Sigmoid colon (tissue), 4 donors: ENCODE data around the gene RNF157.

Experiments used
- POLR2A ChIP-seq, 2 donors: fragments of 450-650 bp; IDR thresholded peaks; one replicate each; pipeline ENCODE4 v1.6.1; 2016; ENCODE audit warnings: antibody characterized with exemption in 2 of 2, mild to moderate bottlenecking in 2 of 2, moderate library complexity in 2 of 2
- POLR2AphosphoS5 ChIP-seq, 4 donors: sonication (generic); formaldehyde crosslinking; IDR thresholded peaks; one replicate each; pipeline ENCODE4 v1.6.1; 2017; ENCODE audit warnings: antibody characterized with exemption in 4 of 4
- TF ChIP-seq, protein P1 (sequence below), 4 experiments: fragments of 450-650 bp in 3 of 4; fragments of 200-600 bp in 1 of 4; IDR thresholded peaks; one replicate each; pipeline ENCODE4 v1.5.1; 2016 to 2019; ENCODE audit warnings: antibody characterized with exemption in 4 of 4, mild to moderate bottlenecking in 3 of 4, moderate library complexity in 2 of 4

DNA sequence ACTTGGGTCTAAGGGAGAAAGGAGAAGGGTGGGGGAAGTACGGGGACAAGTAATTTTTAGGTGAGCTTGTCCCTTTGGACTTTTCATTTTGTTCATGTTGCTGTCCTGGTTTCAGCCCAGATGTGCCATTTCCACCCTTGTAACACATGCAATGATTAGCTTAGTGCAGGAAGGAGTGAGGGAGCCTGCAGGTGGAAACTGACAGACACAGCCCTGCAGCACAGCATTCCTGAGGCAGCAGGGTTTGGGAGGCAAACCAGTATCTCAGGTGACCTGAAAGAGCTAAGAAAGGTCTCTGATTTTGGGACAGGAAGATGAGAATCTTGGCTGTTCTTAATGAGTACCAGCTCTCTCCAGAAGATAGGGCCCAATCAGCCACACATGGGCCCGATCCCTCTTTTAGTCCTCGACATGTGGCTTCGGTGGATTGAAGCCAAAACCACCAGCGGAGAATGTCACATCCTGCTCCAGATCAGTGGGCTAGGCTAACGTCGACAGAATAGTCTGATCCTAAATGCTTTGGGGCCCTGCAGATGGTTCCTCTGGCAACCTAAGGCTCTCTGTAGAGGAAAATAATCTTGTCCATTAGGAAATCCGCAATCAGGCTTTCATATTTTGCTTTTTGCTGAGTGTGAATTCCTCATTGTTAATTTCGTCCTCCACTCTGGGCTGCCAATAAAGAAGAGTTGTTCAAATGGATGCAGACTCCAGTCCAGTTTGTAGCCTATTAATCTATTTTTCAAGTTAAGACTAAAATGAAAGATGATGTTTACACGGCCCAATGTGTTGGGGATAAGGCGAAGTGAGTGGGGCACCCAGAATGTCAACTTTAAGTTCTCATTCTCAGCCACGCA, 3.8 kb upstream of the RNF157 start:
- TF ChIP-seq, protein P1, sequence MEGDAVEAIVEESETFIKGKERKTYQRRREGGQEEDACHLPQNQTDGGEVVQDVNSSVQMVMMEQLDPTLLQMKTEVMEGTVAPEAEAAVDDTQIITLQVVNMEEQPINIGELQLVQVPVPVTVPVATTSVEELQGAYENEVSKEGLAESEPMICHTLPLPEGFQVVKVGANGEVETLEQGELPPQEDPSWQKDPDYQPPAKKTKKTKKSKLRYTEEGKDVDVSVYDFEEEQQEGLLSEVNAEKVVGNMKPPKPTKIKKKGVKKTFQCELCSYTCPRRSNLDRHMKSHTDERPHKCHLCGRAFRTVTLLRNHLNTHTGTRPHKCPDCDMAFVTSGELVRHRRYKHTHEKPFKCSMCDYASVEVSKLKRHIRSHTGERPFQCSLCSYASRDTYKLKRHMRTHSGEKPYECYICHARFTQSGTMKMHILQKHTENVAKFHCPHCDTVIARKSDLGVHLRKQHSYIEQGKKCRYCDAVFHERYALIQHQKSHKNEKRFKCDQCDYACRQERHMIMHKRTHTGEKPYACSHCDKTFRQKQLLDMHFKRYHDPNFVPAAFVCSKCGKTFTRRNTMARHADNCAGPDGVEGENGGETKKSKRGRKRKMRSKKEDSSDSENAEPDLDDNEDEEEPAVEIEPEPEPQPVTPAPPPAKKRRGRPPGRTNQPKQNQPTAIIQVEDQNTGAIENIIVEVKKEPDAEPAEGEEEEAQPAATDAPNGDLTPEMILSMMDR (IDR thresholded peaks at IDR 0.05), result no peak
- no peak for TF ChIP-seq POLR2A (IDR thresholded peaks at IDR 0.05)
- no peak for TF ChIP-seq POLR2AphosphoS5 (IDR thresholded peaks at IDR 0.05)
